GM19023 (cell line): ENCODE results near the gene CNOT3.

Experiments used
- ATAC-seq: cut with Tn5 transposase; IDR thresholded peaks from one replicate; pipeline ENCODE4 v1.9.1; 2021; ENCODE audit warnings: mild to moderate bottlenecking, moderate library complexity; ENCODE audit not compliant: unreplicated experiment

The CNOT3 gene

GRCh38 chr19:54115109-54116063 is 22.2 kb upstream of the CNOT3 start, which contains the start of the genes PRPF31 and TFPT:
Gene PRPF31 (plus strand): TSS chr19:54115754. CDS start chr19:54118279, 2,525 bp downstream.
Gene TFPT (minus strand): TSS chr19:54115657. CDS start chr19:54115269, 388 bp downstream.
- ATAC-seq: peak; percentile 77

- ATAC-seq: no peak
Observed at GRCh38 chr19:54121259-54121658, 16.3 kb upstream of the CNOT3 start.

GRCh38 chr19:54123682-54124081 is 13.9 kb upstream of the CNOT3 start:
- no peak for ATAC-seq

- no peak for ATAC-seq
Observed at GRCh38 chr19:54124393-54124792, 13.2 kb upstream of the CNOT3 start.

- no peak for ATAC-seq
Observed at GRCh38 chr19:54125713-54126112, 11.8 kb upstream of the CNOT3 start.

- no peak for ATAC-seq
Observed at GRCh38 chr19:54127688-54128440, 9.7 kb upstream of the CNOT3 start.

GRCh38 chr19:54128441-54128725 is 9.2 kb upstream of the CNOT3 start:
- no peak for ATAC-seq

- ATAC-seq: no peak
Observed at GRCh38 chr19:54128796-54129616, 8.6 kb upstream of the CNOT3 start.

GRCh38 chr19:54129617-54129996 is 8.0 kb upstream of the CNOT3 start:
- ATAC-seq: no peak

- ATAC-seq: no peak
Observed at GRCh38 chr19:54133312-54133956, 4.1 kb upstream of the CNOT3 start.

- no peak for ATAC-seq
Observed at GRCh38 chr19:54133957-54134590, 3.5 kb upstream of the CNOT3 start.

- ATAC-seq: no peak
Observed at GRCh38 chr19:54136086-54136863, 1.3 kb upstream of the CNOT3 start.

- ATAC-seq: peak; percentile 78
Observed at GRCh38 chr19:54136864-54137698, 481 bp upstream of the CNOT3 start.

- ATAC-seq: no peak
Observed at GRCh38 chr19:54138489-54139256, 1.1 kb downstream of the CNOT3 start.

- no peak for ATAC-seq
Observed at GRCh38 chr19:54141356-54141755, 3.8 kb downstream of the CNOT3 start.

- no peak for ATAC-seq
Observed at GRCh38 chr19:54142166-54142780, 4.7 kb downstream of the CNOT3 start.

- no peak for ATAC-seq
Observed at GRCh38 chr19:54145541-54146158, 8.1 kb downstream of the CNOT3 start.
